ENCODE measurements around the gene GALNT15. TPM values are rescaled to one million over a fixed set of nuclear protein-coding genes. Genes with fewer than 3 reads are reported as not detected.

Gene GALNT15
- total and polyA plus RNA-seq, 2 of the 4 experiments (the other 2 are of a cell fraction), result 12.8 to 19.7 TPM

DNA sequence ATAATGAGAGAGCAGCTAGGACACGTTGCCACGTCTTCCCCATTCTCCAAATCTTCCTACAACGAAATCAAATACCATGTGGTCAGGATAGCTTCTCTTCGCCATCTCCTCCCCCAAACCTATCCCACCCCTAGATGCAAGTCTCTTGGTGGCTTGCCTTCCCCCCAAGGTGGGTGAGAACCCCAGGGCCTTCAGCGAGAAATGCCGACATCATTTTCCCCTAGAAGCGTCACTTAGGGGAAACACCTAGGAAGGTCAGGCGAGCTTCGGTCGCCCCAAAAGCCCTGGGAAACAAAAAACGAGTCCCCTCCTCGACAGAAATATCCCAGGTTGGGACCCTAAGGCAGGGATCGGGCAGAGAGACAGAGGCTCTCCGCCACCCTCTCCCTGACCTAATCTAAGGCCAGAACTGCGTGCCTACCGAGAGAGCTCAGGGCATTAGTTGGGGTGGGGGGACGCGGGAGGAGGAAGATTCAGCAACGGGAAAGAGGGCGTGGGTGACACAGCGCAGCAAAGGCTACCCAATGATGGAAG is 89.8 kb downstream of the GALNT15 start:
- BruUV-seq (replicated peaks), result no TSS peak

More for the DNA sequence above, 89.8 kb downstream of the GALNT15 start:
- H2BK15ac ChIP-seq (ENCODE audit: low read depth, low read length), result peak overlapping the region; percentile 67; the same call in 1 of the 3 replicates
- peak overlapping the region; percentile 62 for H2BK5ac ChIP-seq (ENCODE audit: low read depth, low read length, poor library complexity, severe bottlenecking)
- H2AFZ ChIP-seq (replicated peaks; ENCODE audit: low read length, poor library complexity), result peak overlapping the region; percentile 98
- H3K9me3 ChIP-seq (ENCODE audit: control insufficient read depth, insufficient read depth, low read length), result no peaks in the 10 kb centered on the region
- H4K20me1 ChIP-seq (ENCODE audit: insufficient read depth, low read length), result no peaks in the 10 kb centered on the region
- peak overlapping the region; percentile 92 for H3K14ac ChIP-seq (replicated peaks; ENCODE audit: low read depth, low read length)
- peak overlapping the region; percentile 74; the same call in 1 of the 2 replicates for H3K56ac ChIP-seq (ENCODE audit: extremely low read depth, insufficient read depth, low read length)
- no peaks in the 10 kb centered on the region for H3K4me1 ChIP-seq (ENCODE audit: control insufficient read depth, insufficient read depth, low read length)
- peak overlapping the region; percentile 78 for H4K91ac ChIP-seq (ENCODE audit: insufficient read depth, low read depth, low read length)
- intact Hi-C loops (cut with micrococcal nuclease) (no loop called here), in situ Hi-C loops (cut with MboI; ENCODE audit: low sequenced_read_pairs) (no loop called here), dilution Hi-C loops (cut with HindIII; ENCODE audit: low sequenced_read_pairs, unreplicated experiment) (no loop called here)
- ATAC-seq (ENCODE audit: low read depth) (no peak; the same call in 1 of the 2 replicates), DNase-seq (no peak)
- H3K36me3 ChIP-seq (ENCODE audit: control insufficient read depth, insufficient read depth, low read length), result peaks cover 1% of the 10 kb centered on the region
- H4K5ac ChIP-seq (ENCODE audit: low read depth, low read length), result peak overlapping the region; percentile 27
- TF ChIP-seq, protein P1, sequence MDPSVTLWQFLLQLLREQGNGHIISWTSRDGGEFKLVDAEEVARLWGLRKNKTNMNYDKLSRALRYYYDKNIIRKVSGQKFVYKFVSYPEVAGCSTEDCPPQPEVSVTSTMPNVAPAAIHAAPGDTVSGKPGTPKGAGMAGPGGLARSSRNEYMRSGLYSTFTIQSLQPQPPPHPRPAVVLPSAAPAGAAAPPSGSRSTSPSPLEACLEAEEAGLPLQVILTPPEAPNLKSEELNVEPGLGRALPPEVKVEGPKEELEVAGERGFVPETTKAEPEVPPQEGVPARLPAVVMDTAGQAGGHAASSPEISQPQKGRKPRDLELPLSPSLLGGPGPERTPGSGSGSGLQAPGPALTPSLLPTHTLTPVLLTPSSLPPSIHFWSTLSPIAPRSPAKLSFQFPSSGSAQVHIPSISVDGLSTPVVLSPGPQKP (IDR thresholded peaks at IDR 0.05; ENCODE audit: borderline replicate concordance, low read depth, low read length), result no peak
- 0 out of 2 replicates have a peak, but pooled peaks have one; percentile 24 for TF ChIP-seq CHD1 (IDR thresholded peaks at IDR 0.05; ENCODE audit: low read depth, low read length)
- no peak for TF ChIP-seq MAFK (IDR thresholded peaks at IDR 0.05; ENCODE audit: low read depth, low read length)
- peak; percentile 88 for TF ChIP-seq POLR2A (IDR thresholded peaks at IDR 0.05; ENCODE audit: low read depth, low read length)
- TF ChIP-seq MAZ (IDR thresholded peaks at IDR 0.05; ENCODE audit: borderline replicate concordance, low read depth, low read length), result no peak
- H3K27me3 ChIP-seq (ENCODE audit: control insufficient read depth, insufficient read depth, low read length), result no peaks in the 10 kb centered on the region
- H3K4me2 ChIP-seq (ENCODE audit: low read depth, low read length), result peak overlapping the region; percentile 99
- peaks cover 3% of the 10 kb centered on the region; the same call in 1 of the 2 replicates for H3K9me1 ChIP-seq (ENCODE audit: insufficient read depth, low read length)
- peak overlapping the region; percentile 83; the same call in 1 of the 2 replicates for H2BK120ac ChIP-seq (ENCODE audit: low read depth, low read length)
- H2AK5ac ChIP-seq (ENCODE audit: low read depth, low read length), result peak overlapping the region; percentile 74
- H2AK9ac ChIP-seq (replicated peaks; ENCODE audit: low read depth, low read length, poor library complexity), result peak overlapping the region; percentile 98
- peak overlapping the region; percentile 78 for H3K9ac ChIP-seq (ENCODE audit: low read depth, low read length)
- peak overlapping the region; percentile 36; the same call in 1 of the 2 replicates for H2BK20ac ChIP-seq (ENCODE audit: low read depth, low read length)
- H3K79me1 ChIP-seq (ENCODE audit: low read depth in 1 of 2, low read length in 2 of 2), result peaks cover 41 to 49% of the 10 kb centered on the region in 2 experiments
- H4K8ac ChIP-seq (ENCODE audit: low read depth in 2 of 2, low read length in 2 of 2), result peak overlapping the region; percentile 71 to 99
- no peak overlapping the region for H3K18ac ChIP-seq (ENCODE audit: low read depth, low read length)
- peak overlapping the region; percentile 72 for H3K27ac ChIP-seq (ENCODE audit: insufficient read depth, low read length)
- WGBS, 2 experiments (ENCODE audit: extremely low coverage in 2 of 2, insufficient read length in 1 of 2), result 0% methylated on average over 5 of the region's 21 CpGs; no CpG with 5 or more reads in 1 of the 2 experiments
- ChIA-PET POLR2A (ENCODE audit: unreplicated experiment) (interaction anchor here (0.5 to 0.6 kb wide), 2 partner anchors 263 to 382 kb away, joined by 3 read pairs; no protein-coding TSS in a partner anchor), CTCF (no interaction called here)
- H3K4me3 ChIP-seq (ENCODE audit: insufficient read depth, low read depth, low read length), result peak overlapping the region; percentile 78
- peak overlapping the region; percentile 92 for H3K4ac ChIP-seq (ENCODE audit: low read depth, low read length)
- peak overlapping the region; percentile 94 for H3K23ac ChIP-seq (ENCODE audit: low read depth, low read length)
